AG04450 (cell line): ENCODE results near the gene PAPOLG. TPM values are rescaled to one million over a fixed set of nuclear protein-coding genes. Genes with fewer than 3 reads are reported as not detected.

Experiments used
- CTCF ChIA-PET: fragments of 300-600, 350-600 bp; formaldehyde crosslinking; extraction: SDS; loops from one replicate; lab custom pipeline; 2022; ENCODE audit warnings: antibody characterized with exemption, inconsistent platforms; lab: Charles Lee
- POLR2A ChIA-PET: fragments of 350-600 bp; formaldehyde crosslinking; extraction: SDS; loops from one replicate; lab custom pipeline; 2021; ENCODE audit warnings: antibody characterized with exemption, inconsistent platforms; lab: Yijun Ruan, JAX
- DNase-seq: peaks from one replicate; pipeline ENCODE4 v3.0.0-alpha.2; 2011; ENCODE audit warnings: low read depth, low spot score
- H3K27ac ChIP-seq: one replicate; pipeline ENCODE4 v1.5.1; 2012; ENCODE audit warnings: low read depth, low read length, control low read depth
- H3K27me3 ChIP-seq: one replicate; pipeline ENCODE4 v1.6.0; 2012; ENCODE audit warnings: low read length; ENCODE audit not compliant: control insufficient read depth, insufficient read depth
- H3K4me3 ChIP-seq: 2 replicates; pipeline ENCODE4 v1.5.1; 2011; ENCODE audit warnings: mild to moderate bottlenecking, low read depth, low read length, control low read depth
- H3K9me3 ChIP-seq: 2 replicates; pipeline ENCODE4 v1.5.1; 2012; ENCODE audit warnings: low read length; ENCODE audit not compliant: control insufficient read depth, insufficient read depth
- CTCF ChIP-seq: IDR thresholded peaks from 2 replicates; pipeline ENCODE4 v1.5.1; 2011; ENCODE audit warnings: low read depth, low read length, control low read depth, inconsistent platforms
- polyA plus RNA-seq: library from polyadenylated mRNA; depleted of rRNA; stranded (reverse); fragments of >200 nt; gene quantifications from 2 replicates; pipeline ENCODE4 v1.2.3, GENCODE V29; 2011

PAPOLG gene
- polyA plus RNA-seq, 1 experiment: 15.3 TPM

- no peak for TF ChIP-seq CTCF
- no peak for DNase-seq
- ChIA-PET CTCF (no interaction called here), POLR2A (no interaction called here)
- Histone ChIP-seq H3K27ac (no peak overlapping the region), H3K27me3 (peaks cover 23% of the 10 kb centered on the region), H3K4me3 (no peak overlapping the region), H3K9me3 (no peaks in the 10 kb centered on the region)
These were observed 75.9 kb downstream of the PAPOLG start for GRCh38 chr2:60831921-60832320.

GRCh38 chr2:60832621-60833020 is 76.6 kb downstream of the PAPOLG start:
- no peak overlapping the region for H3K4me3 ChIP-seq
- DNase-seq: no peak
- H3K27me3 ChIP-seq: peaks cover 23% of the 10 kb centered on the region
- no peaks in the 10 kb centered on the region for H3K9me3 ChIP-seq
- POLR2A ChIA-PET: no interaction called here
- CTCF ChIA-PET: no interaction called here
- H3K27ac ChIP-seq: no peak overlapping the region
- no peak for TF ChIP-seq CTCF

GRCh38 chr2:60834270-60834717 is 78.2 kb downstream of the PAPOLG start:
- Histone ChIP-seq H3K4me3 (no peak overlapping the region), H3K9me3 (no peaks in the 10 kb centered on the region), H3K27me3 (peaks cover 21% of the 10 kb centered on the region), H3K27ac (no peak overlapping the region)
- ChIA-PET CTCF (no interaction called here), POLR2A (no interaction called here)
- no peak for TF ChIP-seq CTCF
- no peak for DNase-seq

GRCh38 chr2:60836491-60836890 is 80.4 kb downstream of the PAPOLG start:
- ChIA-PET CTCF (no interaction called here), POLR2A (no interaction called here)
- H3K9me3 ChIP-seq: no peaks in the 10 kb centered on the region
- H3K27ac ChIP-seq: no peak overlapping the region
- no peak for DNase-seq
- peaks cover 15% of the 10 kb centered on the region for H3K27me3 ChIP-seq
- TF ChIP-seq CTCF: no peak
- H3K4me3 ChIP-seq: no peak overlapping the region

DNA sequence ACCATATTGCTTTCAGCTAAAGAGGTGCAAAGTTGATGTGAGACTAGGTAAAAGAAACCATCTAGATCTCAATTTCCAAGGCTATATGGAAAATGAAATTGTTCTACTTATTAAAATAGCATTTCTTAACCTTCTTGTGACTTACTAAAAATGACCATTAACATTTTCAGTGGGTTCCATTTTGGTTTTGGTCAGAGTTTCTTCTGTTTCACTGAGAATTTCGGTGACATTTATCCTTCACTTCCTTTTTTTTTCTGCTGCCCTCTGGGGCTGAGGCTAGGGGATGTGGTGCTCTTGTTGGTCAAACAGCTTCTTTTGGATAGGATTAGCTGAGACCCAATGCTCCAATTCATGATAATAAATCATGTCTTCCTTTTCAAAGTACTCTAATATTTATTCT is 81.1 kb downstream of the PAPOLG start:
- no peaks in the 10 kb centered on the region for H3K9me3 ChIP-seq
- peaks cover 15% of the 10 kb centered on the region for H3K27me3 ChIP-seq
- CTCF ChIA-PET: interaction anchor here (0.6 kb wide), 1 partner anchor 106 kb away, joined by 8 read pairs; no protein-coding TSS in a partner anchor
- no peak overlapping the region for H3K27ac ChIP-seq
- no peak overlapping the region for H3K4me3 ChIP-seq
- no peak for DNase-seq
- POLR2A ChIA-PET: no interaction called here
- no peak for TF ChIP-seq CTCF
